ENCODE results near the gene LIX1L.

The LIX1L gene

GRCh38 chr1:145963265-145964019 is 5.6 kb upstream of the LIX1L start:
- in situ Hi-C loops (cut with HindIII; ENCODE audit: low sequenced_read_pairs) = loop anchor here (5.0 kb wide), 1 partner anchor 106 kb away; the partner anchor contains the start of gene PIAS3

- in situ Hi-C loops (cut with HindIII; ENCODE audit: low sequenced_read_pairs) = loop anchor here (5.0 kb wide), 1 partner anchor 105 kb away; the partner anchor contains the start of gene PIAS3
Observed at GRCh38 chr1:145962157-145963102, 4.6 kb upstream of the LIX1L start.

GRCh38 chr1:145961425-145962156 is 3.8 kb upstream of the LIX1L start:
- in situ Hi-C loops (cut with HindIII; ENCODE audit: low sequenced_read_pairs) = loop anchor here (5.0 kb wide), 1 partner anchor 104 kb away; the partner anchor contains the start of gene PIAS3

- in situ Hi-C loops (cut with HindIII; ENCODE audit: low sequenced_read_pairs) = loop anchor here (5.0 kb wide), 1 partner anchor 104 kb away; the partner anchor contains the start of gene PIAS3
Observed at GRCh38 chr1:145961109-145961424, 3.2 kb upstream of the LIX1L start.

- in situ Hi-C loops (cut with HindIII; ENCODE audit: low sequenced_read_pairs) = loop anchor here (5.0 kb wide), 1 partner anchor 103 kb away; the partner anchor contains the start of gene PIAS3
Observed at GRCh38 chr1:145960468-145961108, 2.8 kb upstream of the LIX1L start.

- in situ Hi-C loops (cut with HindIII; ENCODE audit: low sequenced_read_pairs) = loop anchor here (5.0 kb wide), 1 partner anchor 103 kb away; the partner anchor contains the start of gene PIAS3
Observed at GRCh38 chr1:145959957-145960467, 2.2 kb upstream of the LIX1L start.

- in situ Hi-C loops (cut with HindIII; ENCODE audit: low sequenced_read_pairs) = no loop called here
Observed at GRCh38 chr1:145959333-145959732, 1.5 kb upstream of the LIX1L start.

GRCh38 chr1:145958734-145959133 is 917 bp upstream of the LIX1L start:
- in situ Hi-C loops (cut with HindIII; ENCODE audit: low sequenced_read_pairs) = no loop called here

GRCh38 chr1:145956781-145957442 is 905 bp downstream of the LIX1L start:
- in situ Hi-C loops (cut with HindIII; ENCODE audit: low sequenced_read_pairs) = no loop called here

GRCh38 chr1:145956361-145956760 is 1.5 kb downstream of the LIX1L start:
- in situ Hi-C loops (cut with HindIII; ENCODE audit: low sequenced_read_pairs) = no loop called here

- in situ Hi-C loops (cut with HindIII; ENCODE audit: low sequenced_read_pairs) = no loop called here
Observed at GRCh38 chr1:145955436-145955835, 2.4 kb downstream of the LIX1L start.

- in situ Hi-C loops (cut with HindIII; ENCODE audit: low sequenced_read_pairs) = no loop called here
Observed at GRCh38 chr1:145953861-145954260, 4.0 kb downstream of the LIX1L start.

- in situ Hi-C loops (cut with HindIII; ENCODE audit: low sequenced_read_pairs) = no loop called here
Observed at GRCh38 chr1:145952903-145953302, 4.9 kb downstream of the LIX1L start.

- in situ Hi-C loops (cut with HindIII; ENCODE audit: low sequenced_read_pairs) = no loop called here
Observed at GRCh38 chr1:145951526-145951925, 6.3 kb downstream of the LIX1L start.

- in situ Hi-C loops (cut with HindIII; ENCODE audit: low sequenced_read_pairs) = no loop called here
Observed at GRCh38 chr1:145949219-145949618, 8.6 kb downstream of the LIX1L start.

- in situ Hi-C loops (cut with HindIII; ENCODE audit: low sequenced_read_pairs) = no loop called here
Observed at GRCh38 chr1:145947551-145947950, 10.3 kb downstream of the LIX1L start.

GRCh38 chr1:145946477-145946986 is 11.3 kb downstream of the LIX1L start:
- in situ Hi-C loops (cut with HindIII; ENCODE audit: low sequenced_read_pairs) = no loop called here

- in situ Hi-C loops (cut with HindIII; ENCODE audit: low sequenced_read_pairs) = no loop called here
Observed at GRCh38 chr1:145944532-145944931, 13.3 kb downstream of the LIX1L start.

GRCh38 chr1:145942871-145943270 is 14.9 kb downstream of the LIX1L start:
- in situ Hi-C loops (cut with HindIII; ENCODE audit: low sequenced_read_pairs) = no loop called here

Measured in DLD1 (cell line).